SH-SY5Y (cell line): ENCODE measurements around the gene STC2.

ENCODE experiments used
- GATA2 ChIP-seq: IDR thresholded peaks from 2 replicates; pipeline ENCODE4 v1.6.1; 2011; ENCODE audit warnings: mild to moderate bottlenecking, low read depth, low read length
- GATA3 ChIP-seq: IDR thresholded peaks from 2 replicates; pipeline ENCODE4 v1.6.1; 2011; ENCODE audit warnings: low read depth, mild to moderate bottlenecking, low read length, moderate library complexity

GRCh38 chr5:173298213-173298926, 29.8 kb downstream of the STC2 start:
- TF ChIP-seq GATA2: no peak
- TF ChIP-seq GATA3: no peak
